AG09319 (cell line): ENCODE measurements around the gene SLC24A3.

Experiments used
- DNase-seq: peaks from one replicate; pipeline ENCODE4 v3.0.0-alpha.2; 2010; ENCODE audit warnings: low read depth; ENCODE audit errors: extremely low read depth
- TF ChIP-seq, protein P1 (sequence below): IDR thresholded peaks from 2 replicates; pipeline ENCODE4 v1.5.1; 2011; ENCODE audit warnings: low read depth, mild to moderate bottlenecking, inconsistent platforms, low read length, moderate library complexity

SLC24A3 gene

DNA sequence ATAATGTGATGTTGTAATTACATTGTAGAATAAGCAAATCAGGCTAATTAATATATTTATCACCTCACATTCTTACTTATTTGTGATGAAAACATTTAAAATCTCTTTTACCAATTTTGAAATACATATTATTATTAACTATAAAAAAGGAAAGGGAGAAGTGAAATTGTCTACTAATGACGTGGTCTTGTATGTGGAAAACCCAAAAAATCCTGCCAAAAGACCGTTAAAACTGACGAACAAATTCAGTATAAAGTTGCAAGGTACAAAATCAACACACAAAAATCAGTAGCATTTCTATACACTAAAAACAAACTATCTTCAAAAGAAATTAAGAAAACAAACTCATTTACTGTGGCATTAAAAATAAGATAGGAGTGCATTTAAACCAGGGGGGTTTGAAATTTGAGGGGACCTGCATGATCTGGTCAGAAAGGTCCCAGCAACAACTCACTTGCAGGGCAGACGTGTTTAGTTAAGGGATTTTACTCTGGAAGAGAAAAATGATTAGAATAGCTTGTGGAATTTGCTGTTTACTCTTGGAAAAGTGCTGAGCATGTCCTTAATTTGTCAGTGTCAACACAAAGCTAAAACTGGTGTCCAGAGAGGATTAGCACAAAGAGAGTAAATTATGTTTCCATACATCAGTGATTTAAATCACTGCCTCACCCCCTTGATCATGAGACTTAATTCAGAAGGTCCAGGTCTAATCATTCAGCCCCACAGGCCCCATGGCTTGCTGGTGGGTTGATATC lies 310.6 kb downstream of the SLC24A3 start:
- TF ChIP-seq, protein P1, sequence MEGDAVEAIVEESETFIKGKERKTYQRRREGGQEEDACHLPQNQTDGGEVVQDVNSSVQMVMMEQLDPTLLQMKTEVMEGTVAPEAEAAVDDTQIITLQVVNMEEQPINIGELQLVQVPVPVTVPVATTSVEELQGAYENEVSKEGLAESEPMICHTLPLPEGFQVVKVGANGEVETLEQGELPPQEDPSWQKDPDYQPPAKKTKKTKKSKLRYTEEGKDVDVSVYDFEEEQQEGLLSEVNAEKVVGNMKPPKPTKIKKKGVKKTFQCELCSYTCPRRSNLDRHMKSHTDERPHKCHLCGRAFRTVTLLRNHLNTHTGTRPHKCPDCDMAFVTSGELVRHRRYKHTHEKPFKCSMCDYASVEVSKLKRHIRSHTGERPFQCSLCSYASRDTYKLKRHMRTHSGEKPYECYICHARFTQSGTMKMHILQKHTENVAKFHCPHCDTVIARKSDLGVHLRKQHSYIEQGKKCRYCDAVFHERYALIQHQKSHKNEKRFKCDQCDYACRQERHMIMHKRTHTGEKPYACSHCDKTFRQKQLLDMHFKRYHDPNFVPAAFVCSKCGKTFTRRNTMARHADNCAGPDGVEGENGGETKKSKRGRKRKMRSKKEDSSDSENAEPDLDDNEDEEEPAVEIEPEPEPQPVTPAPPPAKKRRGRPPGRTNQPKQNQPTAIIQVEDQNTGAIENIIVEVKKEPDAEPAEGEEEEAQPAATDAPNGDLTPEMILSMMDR = no peak
- no peak for DNase-seq

DNA sequence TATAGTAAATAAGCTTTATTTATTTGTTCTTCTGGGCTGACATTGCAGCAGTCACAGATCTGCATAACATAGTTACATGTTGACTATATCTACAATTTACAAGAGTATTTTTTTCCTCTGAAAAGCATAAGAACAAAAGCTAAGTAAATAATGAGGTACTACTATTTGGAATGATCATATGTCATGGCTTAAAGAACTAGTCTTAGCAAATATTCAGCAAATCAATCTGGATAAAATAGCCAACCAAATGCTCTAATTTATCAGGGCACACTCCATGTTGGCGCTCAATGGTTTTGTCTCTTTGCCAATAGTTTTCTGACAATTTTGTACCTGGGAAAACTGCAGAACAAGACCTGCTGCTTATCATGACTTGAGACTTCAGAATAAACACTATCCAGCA lies 312.2 kb downstream of the SLC24A3 start:
- DNase-seq = no peak
- TF ChIP-seq, protein P1 = no peak

DNA sequence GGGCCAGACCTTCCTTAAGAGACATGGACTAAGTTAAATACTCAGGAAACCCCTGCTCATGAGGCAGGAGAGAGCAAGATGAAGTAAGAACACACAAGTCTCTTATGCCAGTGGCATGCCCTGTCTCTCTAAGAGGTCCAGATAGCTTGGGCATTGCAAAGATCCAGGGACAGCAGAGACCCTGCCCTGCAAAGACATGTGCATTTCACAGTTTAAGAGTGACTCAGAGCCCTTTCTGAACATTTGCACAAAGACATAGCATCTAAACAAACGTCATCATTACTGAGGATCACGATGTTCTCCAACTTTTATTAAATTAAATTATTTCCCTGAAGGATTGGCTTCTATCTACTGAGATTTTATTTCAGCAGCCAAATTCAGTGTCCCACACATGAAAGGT lies 315.1 kb downstream of the SLC24A3 start:
- DNase-seq = no peak
- TF ChIP-seq, protein P1 = no peak

DNA sequence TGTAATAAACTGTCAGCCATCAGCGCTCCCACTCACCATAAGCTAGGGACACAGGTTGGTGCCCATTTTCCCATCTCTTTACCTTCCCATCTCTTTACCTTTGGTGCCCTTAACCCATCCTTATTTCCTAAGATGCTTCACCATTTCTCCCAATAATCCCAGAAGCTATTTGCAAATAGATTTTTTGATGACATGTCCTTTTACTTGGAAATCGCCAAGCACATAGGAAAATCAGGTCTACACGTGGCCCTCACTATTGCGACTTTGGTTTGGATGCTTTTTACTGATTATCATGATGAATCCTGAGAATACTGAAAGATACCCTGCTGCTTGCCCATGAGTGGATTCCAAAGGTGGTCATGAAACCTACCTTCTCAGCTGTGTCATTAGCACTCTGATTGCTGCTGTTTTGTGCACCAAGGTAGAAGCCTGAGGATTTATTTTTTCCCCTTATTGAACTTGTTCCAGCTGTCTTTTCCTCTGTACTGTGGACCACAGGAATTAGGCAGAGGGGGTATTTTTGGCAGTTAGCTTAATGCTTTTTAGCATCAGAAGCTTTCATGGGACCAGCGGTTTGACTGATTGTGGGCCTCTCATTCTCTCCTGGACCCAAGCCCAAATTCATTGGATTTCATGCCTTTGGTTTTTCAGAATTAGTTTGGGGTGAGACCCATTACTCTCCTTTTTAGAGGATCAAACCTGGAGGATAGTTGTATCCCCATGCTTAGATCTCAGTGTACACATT lies 316.0 kb downstream of the SLC24A3 start:
- TF ChIP-seq, protein P1 = no peak
- DNase-seq = no peak

DNA sequence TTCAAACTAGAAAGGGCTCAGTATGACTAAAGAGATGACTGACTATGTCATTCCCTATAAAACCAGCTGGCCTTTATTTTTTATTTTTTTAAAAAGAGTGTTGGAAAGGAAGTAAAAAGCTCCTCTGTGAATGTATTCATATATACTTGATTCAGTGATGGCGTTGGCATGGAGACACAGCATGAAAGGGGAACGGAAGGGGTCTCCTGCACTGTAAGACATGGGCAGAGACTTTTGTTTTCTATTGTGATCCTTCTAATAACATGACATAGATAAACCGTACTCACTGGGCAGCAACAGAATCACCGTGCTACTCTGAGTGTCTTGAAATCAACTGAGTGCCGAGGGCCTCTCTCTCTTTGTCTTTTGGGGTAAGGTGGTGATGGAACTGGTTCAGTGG lies 317.6 kb downstream of the SLC24A3 start:
- TF ChIP-seq, protein P1 = no peak
- no peak for DNase-seq

DNA sequence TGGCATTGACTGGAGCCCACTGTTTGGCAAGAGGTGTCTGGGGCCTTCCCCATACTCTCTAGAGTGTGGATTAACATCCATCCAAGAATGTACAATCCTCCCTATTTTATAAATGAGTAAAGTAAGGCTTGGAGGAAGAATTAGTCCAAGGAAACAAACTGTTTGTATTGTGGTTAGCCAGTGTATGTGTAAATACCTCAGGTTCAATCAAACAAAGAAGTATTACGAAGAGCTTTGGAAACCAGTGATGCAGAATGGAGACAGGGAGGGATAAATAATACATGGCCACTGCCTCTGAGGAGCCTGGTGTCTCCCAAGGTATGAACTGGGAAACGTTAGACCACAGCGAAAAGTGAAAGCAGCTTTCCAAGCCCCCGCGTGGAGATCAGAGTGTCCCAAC lies 319.0 kb downstream of the SLC24A3 start:
- no peak for DNase-seq
- TF ChIP-seq, protein P1 = no peak

DNA sequence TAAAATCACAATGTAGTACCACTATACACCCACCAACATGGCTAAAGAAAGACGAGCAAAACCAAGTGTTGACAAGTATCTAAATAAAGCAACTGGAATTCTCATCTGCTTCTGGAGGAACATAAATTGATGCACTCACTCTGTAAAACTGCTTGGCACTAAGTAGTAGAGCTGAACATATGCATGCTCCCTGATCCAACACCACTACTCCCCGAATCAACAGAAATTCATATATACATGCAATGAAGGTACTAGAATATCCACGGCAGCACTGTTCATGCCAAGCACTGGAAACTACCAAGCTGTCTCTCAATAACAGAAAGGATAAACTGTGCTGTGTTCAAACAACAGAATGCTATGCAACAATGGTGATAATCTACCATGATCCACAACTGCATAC lies 326.1 kb downstream of the SLC24A3 start:
- TF ChIP-seq, protein P1 = no peak
- no peak for DNase-seq
